ENCODE measurements around the gene CCDC159. TPM values are rescaled to one million over a fixed set of nuclear protein-coding genes. Genes with fewer than 3 reads are reported as not detected.

Gene CCDC159
- total RNA-seq, 2 donors from 2014 or later, result 12.2 to 15.2 TPM

DNA sequence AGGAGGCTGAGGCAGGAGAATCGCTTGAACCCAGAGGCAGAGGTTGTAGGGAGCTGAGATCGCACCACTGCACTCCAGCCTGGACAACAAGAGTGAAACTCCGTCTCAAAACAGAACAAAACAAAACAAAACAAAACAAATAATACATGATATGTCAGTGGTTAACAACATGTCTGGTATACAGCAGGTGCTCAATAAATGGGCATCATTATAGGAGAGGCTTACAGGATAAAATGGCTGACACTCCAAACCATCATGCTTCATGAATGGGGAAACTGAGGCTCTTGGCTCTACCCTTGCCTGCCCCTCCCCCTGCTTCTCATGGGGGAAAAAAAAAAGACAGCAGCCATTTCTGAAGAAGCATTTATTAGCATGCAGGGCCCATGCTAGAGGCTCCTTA is 3.9 kb upstream of the CCDC159 start:
- no peak overlapping the region for H3K27ac Mint-ChIP-seq

DNA sequence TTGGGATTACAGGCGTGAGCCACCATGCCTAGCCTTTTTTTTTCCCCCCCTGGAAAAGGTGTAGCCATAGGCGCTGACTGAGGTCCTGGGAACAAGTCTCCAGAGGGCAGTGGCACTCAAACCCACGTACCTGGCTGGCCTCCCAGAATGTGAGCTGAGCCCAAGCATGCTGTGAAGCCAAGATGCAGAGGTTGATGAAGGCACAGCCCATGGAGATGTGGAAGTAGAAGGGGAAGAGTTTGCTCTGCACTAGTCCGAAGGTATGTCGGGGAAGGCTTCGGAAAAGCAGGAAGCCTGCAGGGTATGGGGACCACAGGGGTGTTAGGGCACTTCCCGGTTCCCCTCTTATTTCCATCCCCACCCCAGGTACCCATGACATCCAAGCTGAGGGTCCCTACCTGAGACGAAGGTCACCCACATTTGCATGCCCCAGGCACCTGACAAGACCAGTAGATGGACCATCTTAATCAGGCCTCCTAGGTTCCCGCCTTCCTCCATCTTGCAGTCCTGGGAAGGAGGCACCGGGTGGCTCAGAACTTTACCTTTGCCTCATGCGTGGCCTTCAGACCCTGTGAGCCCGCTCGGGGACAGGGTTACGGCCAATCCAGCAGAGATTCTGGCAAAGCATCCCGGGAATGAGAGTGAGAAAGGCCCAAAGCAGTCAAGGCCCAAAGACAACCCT is 1.1 kb upstream of the CCDC159 start:
- no peaks in the 10 kb centered on the region for H3K9me3 ChIP-seq (ENCODE audit: control insufficient read depth, low read length)
- peak overlapping the region; percentile 97 for H3K4me3 ChIP-seq (ENCODE audit: low read length)
- no peaks in the 10 kb centered on the region for H3K27me3 ChIP-seq (ENCODE audit: control insufficient read depth, insufficient read depth, low read length, poor library complexity, severe bottlenecking)
- H3K4me3 Mint-ChIP-seq, result peak overlapping the region; percentile 88
- H3K36me3 Mint-ChIP-seq (ENCODE audit: low read depth), result peaks cover 11% of the 10 kb centered on the region
- H3K27ac ChIP-seq (ENCODE audit: low read depth, low read length), result no peak overlapping the region
- peaks cover 3% of the 10 kb centered on the region for H3K4me1 ChIP-seq (ENCODE audit: control insufficient read depth, insufficient read depth, low read length)
- H3K27me3 Mint-ChIP-seq (ENCODE audit: insufficient read depth), result peaks cover 6% of the 10 kb centered on the region
- H3K9me3 Mint-ChIP-seq, result peaks cover 11% of the 10 kb centered on the region
- peak overlapping the region; percentile 77 for H3K9ac ChIP-seq (ENCODE audit: extremely low read depth, low read length, poor library complexity, severe bottlenecking)
- 62 to 81% methylated on average over 5 to 15 of the region's 15 CpGs for WGBS, 2 experiments (ENCODE audit: insufficient coverage in 1 of 2, insufficient read length in 1 of 2)
- H3K27ac Mint-ChIP-seq, result peak overlapping the region; percentile 97
- no peak for TF ChIP-seq CTCF (conservative IDR thresholded peaks at IDR 0.05)
- peaks cover 12% of the 10 kb centered on the region for H3K4me1 Mint-ChIP-seq
- no peak for DNase-seq
- H3K36me3 ChIP-seq (ENCODE audit: control insufficient read depth, insufficient read depth, low read length), result peaks cover 5% of the 10 kb centered on the region

More for the DNA sequence above, 3.9 kb upstream of the CCDC159 start:
- Mint-ChIP-seq H3K9me3 (no peaks in the 10 kb centered on the region), H3K4me3 (no peak overlapping the region), H3K4me1 (peaks cover 17% of the 10 kb centered on the region), H3K36me3 (ENCODE audit: low read depth) (peaks cover 11% of the 10 kb centered on the region), H3K27me3 (ENCODE audit: insufficient read depth) (peaks cover 2% of the 10 kb centered on the region)
- WGBS, 2 experiments (ENCODE audit: insufficient coverage in 1 of 2, insufficient read length in 1 of 2), result 98% methylated on average over 2 of the region's 3 CpGs; no CpG with 5 or more reads in 1 of the 2 experiments
- Histone ChIP-seq H3K9ac (ENCODE audit: extremely low read depth, low read length, poor library complexity, severe bottlenecking) (no peak overlapping the region), H3K4me1 (ENCODE audit: control insufficient read depth, insufficient read depth, low read length) (peaks cover 8% of the 10 kb centered on the region), H3K27ac (ENCODE audit: low read depth, low read length) (no peak overlapping the region), H3K4me3 (ENCODE audit: low read length) (no peak overlapping the region), H3K36me3 (ENCODE audit: control insufficient read depth, insufficient read depth, low read length) (peaks cover 5% of the 10 kb centered on the region), H3K9me3 (ENCODE audit: control insufficient read depth, low read length) (no peaks in the 10 kb centered on the region), H3K27me3 (ENCODE audit: control insufficient read depth, insufficient read depth, low read length, poor library complexity, severe bottlenecking) (no peaks in the 10 kb centered on the region)
- DNase-seq, result no peak
- TF ChIP-seq CTCF (conservative IDR thresholded peaks at IDR 0.05), result no peak

DNA sequence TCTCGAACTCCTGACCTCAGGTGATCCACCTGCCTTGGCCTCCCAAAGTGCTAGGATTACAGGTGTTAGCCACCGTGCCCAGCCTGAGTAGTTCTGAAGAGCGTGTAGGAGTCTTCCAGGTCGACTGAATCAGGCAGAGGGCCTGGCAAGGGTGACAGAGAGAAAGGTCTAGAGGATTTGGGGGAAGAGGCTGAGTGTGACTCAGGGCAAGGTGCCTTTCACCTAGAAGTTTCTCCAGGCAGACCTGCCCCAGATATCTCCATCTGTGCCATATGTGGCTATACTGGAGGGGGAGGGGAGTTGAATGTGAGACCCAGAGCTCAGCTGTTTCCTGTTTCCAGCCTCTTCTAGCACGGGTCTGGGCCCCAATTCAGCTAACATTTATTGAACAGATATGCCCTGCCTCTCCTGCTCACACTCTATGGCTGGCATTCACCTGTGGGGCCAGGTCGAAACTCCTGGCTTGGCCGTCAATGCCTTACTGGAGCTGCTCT is 1.3 kb downstream of the CCDC159 start:
- no peak overlapping the region for H3K9ac ChIP-seq (ENCODE audit: extremely low read depth, low read length, poor library complexity, severe bottlenecking)
- H3K4me3 ChIP-seq (ENCODE audit: low read length), result no peak overlapping the region
- H3K9me3 Mint-ChIP-seq, result peaks cover 11% of the 10 kb centered on the region
- H3K9me3 ChIP-seq (ENCODE audit: control insufficient read depth, low read length), result no peaks in the 10 kb centered on the region
- H3K36me3 Mint-ChIP-seq (ENCODE audit: low read depth), result peaks cover 1% of the 10 kb centered on the region
- peaks cover 17% of the 10 kb centered on the region for H3K27me3 Mint-ChIP-seq (ENCODE audit: insufficient read depth)
- TF ChIP-seq CTCF (conservative IDR thresholded peaks at IDR 0.05), result no peak
- H3K4me1 Mint-ChIP-seq, result peaks cover 12% of the 10 kb centered on the region
- H3K27ac ChIP-seq (ENCODE audit: low read depth, low read length), result no peak overlapping the region
- H3K4me3 Mint-ChIP-seq, result peak overlapping the region; percentile 88
- whole genome bisulfite sequencing, 2 experiments (ENCODE audit: insufficient coverage in 1 of 2, insufficient read length in 1 of 2), result 84 to 86% methylated on average over 7 of the region's 7 CpGs
- DNase-seq, result no peak
- H3K4me1 ChIP-seq (ENCODE audit: control insufficient read depth, insufficient read depth, low read length), result peaks cover 3% of the 10 kb centered on the region
- H3K36me3 ChIP-seq (ENCODE audit: control insufficient read depth, insufficient read depth, low read length), result no peaks in the 10 kb centered on the region
- H3K27ac Mint-ChIP-seq, result no peak overlapping the region
- H3K27me3 ChIP-seq (ENCODE audit: control insufficient read depth, insufficient read depth, low read length, poor library complexity, severe bottlenecking), result no peaks in the 10 kb centered on the region

Data from endodermal cell (in vitro differentiated cells).